ENCODE results near the gene DMPK. TPM values are rescaled to one million over a fixed set of nuclear protein-coding genes. Genes with fewer than 3 reads are reported as not detected.

DMPK gene
- total RNA-seq, 1 experiment from 2014 or later: 119 TPM

GRCh38 chr19:45771311-45771933 lies 10.9 kb downstream of the DMPK start:
- ChIA-PET CTCF (no interaction called here), POLR2A (interaction anchor here (0.5 to 0.6 kb wide), 2 partner anchors 11 to 22 kb away, joined by 4 to 8 read pairs; partner anchors contain the start of gene DMPK)
- intact Hi-C loops (cut with micrococcal nuclease; ENCODE audit: unreplicated experiment) (no loop called here), in situ Hi-C loops (cut with HindIII; ENCODE audit: low pct_unique_long_range_greater_than_20kb, low sequenced_read_pairs) (no loop called here)
- no peaks in the 10 kb centered on the region for H3K9me3 ChIP-seq (ENCODE audit: control insufficient read depth, insufficient read depth, low read depth, low read length)
- H3K27me3 ChIP-seq (ENCODE audit: control insufficient read depth, insufficient read depth, low read length): no peaks in the 10 kb centered on the region
- H3K36me3 ChIP-seq (ENCODE audit: control insufficient read depth, insufficient read depth, low read length): no peaks in the 10 kb centered on the region; the same call in 1 of the 2 replicates
- TF ChIP-seq CTCF (IDR thresholded peaks at IDR 0.05) (0 out of 2 replicates have a peak, but pooled peaks have one; percentile 8), TCF7L2 (IDR thresholded peaks at IDR 0.05; ENCODE audit: low read depth, low read length) (no peak), POLR2AphosphoS5 (IDR thresholded peaks at IDR 0.05; ENCODE audit: low read depth, low read length) (peak; percentile 25; the same call in 1 of the 2 replicates), SIN3A (IDR thresholded peaks at IDR 0.05; ENCODE audit: borderline replicate concordance, insufficient read depth, low read depth, low read length) (0 out of 2 replicates have a peak, but pooled peaks have one; percentile 37)
- TF ChIP-seq, protein P1, sequence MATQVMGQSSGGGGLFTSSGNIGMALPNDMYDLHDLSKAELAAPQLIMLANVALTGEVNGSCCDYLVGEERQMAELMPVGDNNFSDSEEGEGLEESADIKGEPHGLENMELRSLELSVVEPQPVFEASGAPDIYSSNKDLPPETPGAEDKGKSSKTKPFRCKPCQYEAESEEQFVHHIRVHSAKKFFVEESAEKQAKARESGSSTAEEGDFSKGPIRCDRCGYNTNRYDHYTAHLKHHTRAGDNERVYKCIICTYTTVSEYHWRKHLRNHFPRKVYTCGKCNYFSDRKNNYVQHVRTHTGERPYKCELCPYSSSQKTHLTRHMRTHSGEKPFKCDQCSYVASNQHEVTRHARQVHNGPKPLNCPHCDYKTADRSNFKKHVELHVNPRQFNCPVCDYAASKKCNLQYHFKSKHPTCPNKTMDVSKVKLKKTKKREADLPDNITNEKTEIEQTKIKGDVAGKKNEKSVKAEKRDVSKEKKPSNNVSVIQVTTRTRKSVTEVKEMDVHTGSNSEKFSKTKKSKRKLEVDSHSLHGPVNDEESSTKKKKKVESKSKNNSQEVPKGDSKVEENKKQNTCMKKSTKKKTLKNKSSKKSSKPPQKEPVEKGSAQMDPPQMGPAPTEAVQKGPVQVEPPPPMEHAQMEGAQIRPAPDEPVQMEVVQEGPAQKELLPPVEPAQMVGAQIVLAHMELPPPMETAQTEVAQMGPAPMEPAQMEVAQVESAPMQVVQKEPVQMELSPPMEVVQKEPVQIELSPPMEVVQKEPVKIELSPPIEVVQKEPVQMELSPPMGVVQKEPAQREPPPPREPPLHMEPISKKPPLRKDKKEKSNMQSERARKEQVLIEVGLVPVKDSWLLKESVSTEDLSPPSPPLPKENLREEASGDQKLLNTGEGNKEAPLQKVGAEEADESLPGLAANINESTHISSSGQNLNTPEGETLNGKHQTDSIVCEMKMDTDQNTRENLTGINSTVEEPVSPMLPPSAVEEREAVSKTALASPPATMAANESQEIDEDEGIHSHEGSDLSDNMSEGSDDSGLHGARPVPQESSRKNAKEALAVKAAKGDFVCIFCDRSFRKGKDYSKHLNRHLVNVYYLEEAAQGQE (IDR thresholded peaks at IDR 0.05; ENCODE audit: insufficient read depth in 1 of 2, low read depth in 2 of 2, low read length in 1 of 2): no peak
- BruUV-seq (replicated peaks): no TSS peak
- peak overlapping the region; percentile 72; the same call in 1 of the 2 replicates for H3K27ac ChIP-seq (ENCODE audit: low read length)
- DNase-seq (ENCODE audit: low read depth, low spot score): no peak
- H3K4me1 ChIP-seq (ENCODE audit: control insufficient read depth, insufficient read depth, low read length): peaks cover 20% of the 10 kb centered on the region
- ATAC-seq: no peak
- H3K4me3 ChIP-seq (ENCODE audit: low read depth in 2 of 2, low read length in 2 of 2): peak overlapping the region; percentile 27 to 31; a peak in 3 of 4 replicates

GRCh38 chr19:45770192-45771101 lies 11.8 kb downstream of the DMPK start:
- Histone ChIP-seq H3K4me1 (ENCODE audit: control insufficient read depth, insufficient read depth, low read length) (peaks cover 30% of the 10 kb centered on the region), H3K4me3 (ENCODE audit: low read depth in 2 of 2, low read length in 2 of 2) (peak overlapping the region; percentile 45 to 53), H3K36me3 (ENCODE audit: control insufficient read depth, insufficient read depth, low read length) (no peaks in the 10 kb centered on the region; the same call in 1 of the 2 replicates), H3K9me3 (ENCODE audit: control insufficient read depth, insufficient read depth, low read depth, low read length) (no peaks in the 10 kb centered on the region), H3K27me3 (ENCODE audit: control insufficient read depth, insufficient read depth, low read length) (no peaks in the 10 kb centered on the region), H3K27ac (ENCODE audit: low read length) (peak overlapping the region; percentile 83; the same call in 1 of the 2 replicates)
- no peak for DNase-seq (ENCODE audit: low read depth, low spot score)
- TF ChIP-seq POLR2AphosphoS5 (IDR thresholded peaks at IDR 0.05; ENCODE audit: low read depth, low read length): peak; percentile 75
- TF ChIP-seq TCF7L2 (IDR thresholded peaks at IDR 0.05; ENCODE audit: low read depth, low read length): no peak
- TF ChIP-seq, protein P1 (IDR thresholded peaks at IDR 0.05; ENCODE audit: insufficient read depth in 1 of 2, low read depth in 2 of 2, low read length in 1 of 2): no peak
- TF ChIP-seq SIN3A (IDR thresholded peaks at IDR 0.05; ENCODE audit: borderline replicate concordance, insufficient read depth, low read depth, low read length): 0 out of 2 replicates have a peak, but pooled peaks have one; percentile 38
- TF ChIP-seq CTCF (IDR thresholded peaks at IDR 0.05): peak; percentile 78
- ATAC-seq: peak; percentile 78
- CTCF ChIA-PET: interaction anchor here (0.5 to 2.1 kb wide), 8 partner anchors 29 to 509 kb away, joined by 3 to 13 read pairs (median 3); no protein-coding TSS in a partner anchor
- POLR2A ChIA-PET: interaction anchor here (0.5 to 1.6 kb wide), 7 partner anchors 12 to 129 kb away, joined by 3 to 8 read pairs (median 5); partner anchors contain the start of gene DMPK
- no TSS peak for BruUV-seq (replicated peaks)
- in situ Hi-C loops (cut with HindIII; ENCODE audit: low pct_unique_long_range_greater_than_20kb, low sequenced_read_pairs) (no loop called here), intact Hi-C loops (cut with micrococcal nuclease; ENCODE audit: unreplicated experiment) (no loop called here)
